Measurements from ENCODE around the gene TYMS. TPM values are rescaled to one million over a fixed set of nuclear protein-coding genes. Genes with fewer than 3 reads are reported as not detected.

TYMS gene
- total and polyA plus RNA-seq, 9 of the 15 experiments (the other 6 are each of a cell fraction or from before 2014, with no cell fraction given) = 69.1 to 409 (median 175) TPM

- no TSS peak for BruUV-seq (replicated peaks)
- Histone ChIP-seq H3K9me1 (ENCODE audit: control insufficient read depth, insufficient read depth, low read length) (no peaks in the 10 kb centered on the region), H3K79me2 (ENCODE audit: control insufficient read depth, insufficient read depth, low read length) (peaks cover 10% of the 10 kb centered on the region), H3K9me3 (replicated peaks; ENCODE audit: control insufficient read depth, insufficient read depth, low read depth, low read length) (no peaks in the 10 kb centered on the region), H4K20me1 (replicated peaks; ENCODE audit: control insufficient read depth, insufficient read depth, low read length) (no peaks in the 10 kb centered on the region), H3K4me1 (replicated peaks in 1 of 2; ENCODE audit: control insufficient read depth in 2 of 2, insufficient read depth in 2 of 2, low read length in 2 of 2) (peaks cover 5 to 19% of the 10 kb centered on the region in 2 experiments; a peak in 4 of 5 replicates), H3K9ac (ENCODE audit: insufficient read depth in 1 of 2, low read depth in 2 of 2, low read length in 2 of 2) (peak overlapping the region in 1 of 2 experiments; percentile 28; a peak in 2 of 4 replicates), H3K4me3 (peak overlapping the region; percentile 5; the same call in 1 of the 2 replicates), H2AFZ (ENCODE audit: low read depth, low read length) (peak overlapping the region; percentile 79), H3K36me3 (ENCODE audit: control insufficient read depth, insufficient read depth, low read length) (no peaks in the 10 kb centered on the region), H3K27ac (ENCODE audit: extremely low read depth, low read depth, low read length) (peak overlapping the region; percentile 65), H3K4me2 (ENCODE audit: insufficient read depth, low read length) (peak overlapping the region; percentile 51), H3K27me3 (ENCODE audit: control insufficient read depth in 2 of 2, insufficient read depth in 2 of 2, low read length in 2 of 2) (no peaks in the 10 kb centered on the region)
- ATAC-seq = peak; percentile 85
- peak; percentile 74 for FAIRE-seq
- POLR2A ChIA-PET = interaction anchor here (1.9 kb wide), 1 partner anchor 8 kb away, joined by 7 read pairs; no protein-coding TSS in a partner anchor
- 4% methylated on average over 6 of the region's 6 CpGs for WGBS (ENCODE audit: insufficient coverage, low coverage, missing lambda C conversion rate)
- CTCF ChIA-PET (ENCODE audit: low intra/inter-chr PET ratio) = no interaction called here
- intact Hi-C loops (cut with micrococcal nuclease) = no loop called here
- DNase-seq (ENCODE audit: extremely low read depth in 1 of 4, low spot score in 3 of 4) = peak in 1 of 4 experiments; percentile 79
- in situ Hi-C loops (cut with MboI) = no loop called here
- no peak; the same call in 1 of the 2 replicates for TF ChIP-seq GABPB1 (CRISPR knock-in tag; IDR thresholded peaks at IDR 0.05)
- TF ChIP-seq LARP7 (IDR thresholded peaks at IDR 0.05) = peak; percentile 82; the same call in 1 of the 2 replicates
- 0 out of 4 replicates have a peak, but pooled peaks of 1 of the 2 experiments have one; percentile 61 for TF ChIP-seq MCM7 (IDR thresholded peaks at IDR 0.05)
- no peak for TF ChIP-seq NFE2 (IDR thresholded peaks at IDR 0.05; ENCODE audit: low read depth)
- TF ChIP-seq SMARCB1 (IDR thresholded peaks at IDR 0.05; ENCODE audit: insufficient read length, low read depth) = no peak
- TF ChIP-seq MYBL2 (IDR thresholded peaks at IDR 0.05; ENCODE audit: low read depth) = 0 out of 2 replicates have a peak, but pooled peaks have one; percentile 21
- no peak for TF ChIP-seq MYBL2 (CRISPR knock-in tag; IDR thresholded peaks at IDR 0.05; ENCODE audit: borderline replicate concordance)
- no peak for TF ChIP-seq ZNF586 (CRISPR knock-in tag; conservative IDR thresholded peaks at IDR 0.05)
- TF ChIP-seq NCOA4 (IDR thresholded peaks at IDR 0.05; ENCODE audit: partially characterized antibody) = no peak
- no peak for TF ChIP-seq CREB3 (tag; conservative IDR thresholded peaks at IDR 0.05; ENCODE audit: low read depth)
- TF ChIP-seq TOE1 (IDR thresholded peaks at IDR 0.05; ENCODE audit: borderline replicate concordance) = peak; percentile 50; the same call in 1 of the 2 replicates
- no peak for TF ChIP-seq TOE1 (CRISPR knock-in tag; IDR thresholded peaks at IDR 0.05; ENCODE audit: borderline replicate concordance, low read depth)
- peak; percentile 83; the same call in 1 of the 2 replicates for TF ChIP-seq EHMT2 (IDR thresholded peaks at IDR 0.05)
- no peak for TF ChIP-seq PHF8 (IDR thresholded peaks at IDR 0.05; ENCODE audit: borderline replicate concordance, low read length)
- TF ChIP-seq TCF7L2 (IDR thresholded peaks at IDR 0.05; ENCODE audit: low read depth, low read length) = no peak
- no peak for TF ChIP-seq BRF1 (IDR thresholded peaks at IDR 0.05; ENCODE audit: borderline replicate concordance, extremely low read depth, insufficient read length)
- peak in 1 of 2 experiments; percentile 76; a peak in 1 of 4 replicates for TF ChIP-seq ZNF639 (CRISPR knock-in tag; conservative IDR thresholded peaks at IDR 0.05 in 1 of 2, IDR thresholded peaks at IDR 0.05 in 1 of 2)
- 0 out of 2 replicates have a peak, but pooled peaks have one; percentile 34 for TF ChIP-seq ETV1 (tag; conservative IDR thresholded peaks at IDR 0.05; ENCODE audit: low read depth)
- TF ChIP-seq CREB5 (CRISPR knock-in tag; IDR thresholded peaks at IDR 0.05) = no peak
- no peak for TF ChIP-seq NUFIP1 (IDR thresholded peaks at IDR 0.05; ENCODE audit: partially characterized antibody)
These were observed 7.0 kb upstream of the TYMS start for GRCh38 chr18:650428-650858.
